SU-DHL-6 (cell line): ENCODE data around the gene SCTR.

Experiments used
- H2AFZ ChIP-seq: fragments of 200-600 bp; sonication (generic); 2 replicates; pipeline ENCODE4 v1.6.1; 2014; ENCODE audit warnings: low read depth, mild to moderate bottlenecking, moderate library complexity, mixed read lengths, antibody characterized with exemption, low read length; ENCODE audit not compliant: severe bottlenecking
- H3F3A ChIP-seq: fragments of 200-600 bp; shearing (Covaris generic); 2 replicates; pipeline ENCODE4 v1.6.0; 2016; ENCODE audit warnings: antibody characterized with exemption, mild to moderate bottlenecking; ENCODE audit not compliant: insufficient read depth
- H3K27ac ChIP-seq: fragments of 200-600 bp; sonication (generic); 2 replicates; pipeline ENCODE4 v1.5.1; 2016; ENCODE audit warnings: low read depth, mild to moderate bottlenecking, low read length, moderate library complexity, mixed read lengths
- H3K27me3 ChIP-seq: fragments of 200-600 bp; sonication (generic), shearing (Covaris generic); 2 replicates; pipeline ENCODE4 v1.6.0; 2014; ENCODE audit warnings: mild to moderate bottlenecking, low read length
- H3K36me3 ChIP-seq: fragments of 200-600 bp; sonication (generic); 2 replicates; pipeline ENCODE4 v1.6.1; 2014; ENCODE audit warnings: mild to moderate bottlenecking, low read length, mixed read lengths
- H3K4me2 ChIP-seq: fragments of 300-600, 200-600 bp; shearing (Covaris generic), sonication (generic); 2 replicates; pipeline ENCODE4 v1.6.0; 2014; ENCODE audit warnings: low read length, low read depth, mild to moderate bottlenecking; ENCODE audit not compliant: poor library complexity, severe bottlenecking
- H3K4me3 ChIP-seq: fragments of 200-600 bp; sonication (generic); 2 replicates; pipeline ENCODE4 v1.5.1; 2014; ENCODE audit warnings: antibody characterized with exemption, low read length, mild to moderate bottlenecking, mixed read lengths; ENCODE audit not compliant: insufficient read depth, poor library complexity, severe bottlenecking
- H3K79me2 ChIP-seq: fragments of 200-600 bp; sonication (generic); 2 replicates; pipeline ENCODE4 v1.6.1; 2014; ENCODE audit warnings: mild to moderate bottlenecking, low read length, moderate library complexity; ENCODE audit not compliant: insufficient read depth
- H3K9ac ChIP-seq: fragments of 200-600 bp; sonication (generic); 2 replicates; pipeline ENCODE4 v1.7.0; 2014; ENCODE audit warnings: mild to moderate bottlenecking, low read length
- H3K9me2 ChIP-seq: fragments of 200-600 bp; sonication (generic); replicated peaks from 2 replicates; pipeline ENCODE4 v1.6.1; 2014; ENCODE audit warnings: low read length; ENCODE audit not compliant: insufficient read depth
- H3K9me3 ChIP-seq: fragments of 200-600 bp; sonication (generic); 2 replicates; pipeline ENCODE4 v1.6.1; 2014; ENCODE audit warnings: low read length, mixed read lengths; ENCODE audit not compliant: insufficient read depth
- H4K20me1 ChIP-seq: fragments of 200-600 bp; sonication (generic); 2 replicates; pipeline ENCODE4 v1.6.1; 2014; ENCODE audit warnings: low read depth, mild to moderate bottlenecking, antibody characterized with exemption, low read length, moderate library complexity, mixed read lengths
- CTCF ChIP-seq: fragments of 200-600 bp; sonication (generic); IDR thresholded peaks from one replicate; pipeline ENCODE4 v1.5.1; 2017; ENCODE audit warnings: antibody characterized with exemption, mild to moderate bottlenecking, low read length, moderate library complexity; ENCODE audit not compliant: insufficient read depth, poor library complexity, severe bottlenecking
- EZH2phosphoT487 ChIP-seq: fragments of 200-600 bp; sonication (generic), shearing (Covaris generic); conservative IDR thresholded peaks from 2 replicates; pipeline ENCODE4 v1.6.1; 2018; ENCODE audit warnings: mild to moderate bottlenecking, antibody characterized with exemption, low read length, moderate library complexity, mixed read lengths

Gene SCTR

GRCh38 chr2:119527999-119528398 lies 3.7 kb upstream of the SCTR start:
- Histone ChIP-seq H3K9me3 (no peaks in the 10 kb centered on the region), H3K9me2 (no peaks in the 10 kb centered on the region), H3K9ac (no peak overlapping the region), H3K4me3 (no peak overlapping the region), H3K27ac (no peak overlapping the region), H3K79me2 (no peaks in the 10 kb centered on the region), H3K36me3 (no peaks in the 10 kb centered on the region), H2AFZ (no peak overlapping the region), H3K27me3 (no peaks in the 10 kb centered on the region), H4K20me1 (no peaks in the 10 kb centered on the region), H3F3A (no peaks in the 10 kb centered on the region), H3K4me2 (no peak overlapping the region)
- TF ChIP-seq CTCF (no peak), EZH2phosphoT487 (no peak)

- Histone ChIP-seq H3K27ac (no peak overlapping the region), H2AFZ (no peak overlapping the region), H3K36me3 (no peaks in the 10 kb centered on the region), H3F3A (no peaks in the 10 kb centered on the region), H3K9me3 (no peaks in the 10 kb centered on the region), H3K9ac (no peak overlapping the region), H3K4me2 (no peak overlapping the region), H3K4me3 (no peak overlapping the region), H4K20me1 (no peaks in the 10 kb centered on the region), H3K79me2 (no peaks in the 10 kb centered on the region), H3K9me2 (no peaks in the 10 kb centered on the region), H3K27me3 (no peaks in the 10 kb centered on the region)
- TF ChIP-seq EZH2phosphoT487 (no peak), CTCF (no peak)
Observed at GRCh38 chr2:119525614-119526013, 1.3 kb upstream of the SCTR start.

- no peaks in the 10 kb centered on the region for H3K79me2 ChIP-seq
- no peaks in the 10 kb centered on the region for H4K20me1 ChIP-seq
- TF ChIP-seq CTCF (no peak), EZH2phosphoT487 (no peak)
- H3K4me2 ChIP-seq: no peak overlapping the region
- no peaks in the 10 kb centered on the region for H3K36me3 ChIP-seq
- H3K4me3 ChIP-seq: no peak overlapping the region
- no peaks in the 10 kb centered on the region for H3K9me2 ChIP-seq
- no peaks in the 10 kb centered on the region for H3F3A ChIP-seq
- no peak overlapping the region for H2AFZ ChIP-seq
- no peak overlapping the region for H3K9ac ChIP-seq
- no peak overlapping the region for H3K27ac ChIP-seq
- H3K9me3 ChIP-seq: no peaks in the 10 kb centered on the region
- no peaks in the 10 kb centered on the region for H3K27me3 ChIP-seq
Observed at GRCh38 chr2:119523383-119523951, 816 bp downstream of the SCTR start.
